HG02870 (cell line): ENCODE measurements around the gene MTA1.

Experiments used
- ATAC-seq: cut with Tn5 transposase; IDR thresholded peaks from one replicate; pipeline ENCODE4 v1.9.1; 2021; ENCODE audit warnings: mild to moderate bottlenecking, moderate library complexity; ENCODE audit not compliant: unreplicated experiment

MTA1 gene

DNA sequence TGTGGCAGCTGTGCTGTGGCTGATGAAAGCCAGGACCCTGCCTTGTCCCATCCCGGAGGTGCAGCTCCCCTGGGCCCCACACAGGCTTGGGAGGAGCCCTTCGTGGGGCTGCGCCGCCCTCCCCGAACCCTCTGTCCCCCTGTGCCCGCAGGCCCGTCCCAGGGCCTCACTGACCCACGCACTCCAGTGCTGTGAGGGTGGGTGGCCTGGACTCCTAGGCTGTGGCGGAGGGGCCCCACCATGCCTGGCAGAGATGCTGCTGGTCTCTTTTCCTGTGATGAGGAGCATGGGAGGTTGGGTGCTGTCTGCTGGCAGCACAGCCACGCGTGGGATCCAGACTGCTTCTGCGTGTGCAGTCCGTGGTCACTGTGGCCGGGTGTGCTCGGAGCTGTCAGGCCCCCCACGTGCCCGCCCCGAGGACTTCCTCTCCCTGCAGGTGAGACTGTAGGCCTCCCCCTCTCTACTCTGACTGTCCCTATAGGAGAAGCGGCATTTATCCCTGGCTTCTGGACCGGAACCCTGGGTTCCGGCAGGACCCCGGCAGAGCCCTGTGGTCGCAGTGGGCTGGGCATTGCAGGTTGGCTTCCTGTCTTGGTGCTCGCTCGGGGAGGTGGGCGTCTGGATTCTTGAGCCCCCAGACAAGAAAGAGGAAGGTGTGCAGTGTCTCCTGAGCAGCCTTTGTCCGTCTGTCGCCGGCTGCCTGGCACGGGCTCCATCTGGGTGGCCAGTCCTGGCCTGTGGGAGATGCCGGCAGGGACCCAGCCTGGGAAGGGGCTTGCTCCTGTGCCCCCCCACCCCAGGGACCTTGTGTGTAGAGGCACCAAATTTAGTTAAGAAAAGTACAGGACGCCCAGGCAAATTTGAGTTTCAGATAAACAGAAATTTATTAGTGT, 2.3 kb downstream of the MTA1 start:
- ATAC-seq = no peak

DNA sequence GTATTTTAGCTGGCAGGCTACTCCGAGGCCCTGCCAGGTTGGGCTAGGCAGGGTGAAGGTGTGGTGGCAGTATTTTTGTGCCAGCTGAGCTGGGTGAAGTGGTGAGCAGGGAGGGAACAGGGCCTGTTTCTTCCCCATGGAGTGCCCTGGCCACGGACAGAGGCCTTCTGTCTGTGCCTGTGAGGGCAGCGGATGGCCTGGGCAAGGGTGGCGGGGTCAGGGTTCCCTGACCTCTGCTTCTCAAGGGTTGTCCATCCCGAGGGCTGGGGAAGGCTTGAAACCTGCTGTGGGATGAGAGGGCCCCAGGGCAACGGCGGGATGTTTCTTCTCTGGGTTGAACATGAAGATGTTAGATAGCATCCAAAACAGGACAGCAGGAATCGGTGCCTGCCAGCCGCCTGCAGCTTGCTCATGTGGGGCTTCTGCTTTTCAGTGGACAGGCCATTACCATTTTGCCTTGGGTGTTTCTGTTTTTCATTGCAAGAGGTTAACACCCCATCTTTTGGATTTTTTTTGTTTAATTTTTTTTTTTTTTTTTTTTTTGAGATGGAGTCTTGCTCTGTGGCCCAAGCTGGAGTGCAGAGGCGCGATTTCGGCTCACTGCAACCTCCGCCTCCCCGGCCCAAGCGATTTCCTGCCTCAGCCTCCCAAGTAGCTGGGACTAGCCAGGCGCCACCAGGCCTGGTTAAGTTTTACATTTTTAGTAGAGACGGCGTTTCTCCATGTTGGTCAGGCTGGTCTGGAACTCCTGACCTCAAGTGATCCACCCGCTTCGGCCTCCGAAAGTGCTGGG, 3.3 kb downstream of the MTA1 start:
- ATAC-seq = no peak

DNA sequence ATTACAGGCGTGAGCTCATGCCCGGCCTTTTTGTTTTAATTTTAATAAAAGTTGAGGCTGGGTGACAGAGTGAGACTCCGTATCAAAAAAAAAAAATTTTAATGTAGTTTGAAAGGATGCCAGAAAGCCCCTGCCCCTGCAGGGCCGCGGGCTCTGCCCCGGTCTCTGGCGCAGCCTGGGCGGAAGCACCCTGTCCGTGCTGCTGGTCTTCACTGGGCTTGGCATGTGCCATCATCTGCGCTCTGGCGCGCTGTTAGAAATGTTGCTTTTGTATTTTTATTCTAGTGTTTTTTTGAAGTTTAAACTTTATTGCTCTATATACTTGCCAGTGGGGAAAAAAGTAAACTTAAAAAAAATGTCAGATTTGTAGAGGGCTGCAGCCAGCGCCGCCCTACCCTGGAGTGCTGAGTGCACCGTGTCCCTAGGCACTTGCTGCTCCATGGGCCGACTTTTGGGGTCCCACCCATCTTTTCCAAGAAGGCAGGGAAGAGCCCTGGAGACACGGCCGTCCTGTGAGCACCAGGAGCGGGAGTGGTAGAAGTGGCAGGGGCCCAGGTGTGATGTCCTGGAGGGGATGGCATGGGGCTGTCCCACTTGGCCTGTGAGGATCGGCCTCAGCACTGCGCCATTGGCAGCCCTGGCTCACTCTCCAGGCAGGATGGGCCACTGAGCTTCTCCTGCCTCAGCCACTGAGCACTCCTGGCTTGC, 4.0 kb downstream of the MTA1 start:
- no peak for ATAC-seq

DNA sequence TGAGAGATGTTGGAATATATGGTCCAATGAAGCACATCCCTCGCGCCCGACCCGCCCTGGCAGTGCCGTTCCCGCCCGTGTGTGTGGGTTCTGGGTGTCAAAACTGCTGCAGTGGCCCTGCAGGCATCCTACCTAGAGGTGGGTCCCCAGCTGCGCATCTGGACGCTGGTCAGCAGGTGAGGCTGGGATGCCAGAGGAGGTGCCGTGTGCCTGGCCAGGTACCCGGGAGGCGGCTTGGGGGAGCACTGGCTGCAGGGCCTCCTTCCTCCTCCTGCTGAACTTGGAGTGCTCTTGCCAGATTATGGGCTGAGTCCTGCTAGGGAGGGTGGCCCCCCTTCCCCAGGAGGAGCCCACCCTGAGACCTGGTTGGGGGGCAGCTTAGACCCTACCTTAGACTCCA, 5.2 kb downstream of the MTA1 start:
- ATAC-seq = no peak

DNA sequence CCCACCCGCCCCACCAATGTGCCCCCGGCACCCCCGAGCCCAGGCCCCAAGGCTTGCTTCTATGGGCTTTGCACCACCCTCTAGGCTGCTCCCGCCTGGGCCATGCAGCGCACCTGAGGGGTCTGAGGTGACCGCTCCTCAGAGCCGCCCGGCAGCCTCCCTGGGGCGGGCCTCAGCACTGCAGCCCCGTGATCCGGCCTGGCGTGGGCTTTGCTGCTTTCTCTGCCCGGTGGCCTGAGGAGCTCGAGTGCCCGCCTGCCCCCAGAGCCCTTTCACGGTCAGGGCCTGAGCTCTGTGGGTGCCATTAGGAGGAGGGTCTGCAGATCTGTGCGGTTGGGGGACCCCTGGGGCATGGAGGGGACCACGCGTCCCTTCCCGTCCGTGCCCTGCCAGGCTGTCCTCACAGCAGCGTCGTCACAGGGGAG, 6.2 kb downstream of the MTA1 start:
- ATAC-seq = no peak

DNA sequence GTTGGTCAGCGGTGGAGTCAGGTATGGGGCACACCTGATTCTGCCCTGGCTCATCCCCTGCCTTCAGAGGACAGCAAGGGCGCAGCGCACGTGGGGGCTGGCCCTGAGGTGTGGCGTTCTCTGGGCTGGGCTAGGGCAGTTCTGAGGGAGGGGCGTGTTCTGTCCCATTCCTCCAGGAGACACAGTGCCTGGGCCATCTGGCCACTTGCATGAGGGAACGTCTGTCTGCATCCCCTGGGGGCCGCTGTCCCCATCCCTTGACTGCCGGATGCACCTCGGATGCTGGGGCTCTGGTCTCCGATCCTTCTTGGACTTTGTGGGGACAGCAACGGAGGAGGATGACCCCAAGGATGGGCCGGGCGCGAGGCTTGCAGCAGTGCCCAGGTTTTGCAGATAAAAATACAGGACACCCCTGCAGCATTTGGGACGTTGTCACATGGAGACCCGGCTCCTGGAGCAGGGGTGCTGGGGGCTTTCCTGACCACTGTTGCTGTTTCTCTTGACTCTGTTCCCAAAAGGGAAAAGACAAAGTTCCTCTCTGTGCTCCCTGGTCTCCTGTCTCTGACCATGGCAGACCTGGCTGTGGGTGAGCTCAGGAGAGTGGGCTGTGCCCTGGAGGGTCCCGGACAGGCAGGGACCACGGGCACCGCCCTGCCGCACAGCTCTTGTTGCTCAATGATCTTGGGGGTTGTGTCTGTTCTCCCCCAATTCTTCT, 6.9 kb downstream of the MTA1 start:
- no peak for ATAC-seq

DNA sequence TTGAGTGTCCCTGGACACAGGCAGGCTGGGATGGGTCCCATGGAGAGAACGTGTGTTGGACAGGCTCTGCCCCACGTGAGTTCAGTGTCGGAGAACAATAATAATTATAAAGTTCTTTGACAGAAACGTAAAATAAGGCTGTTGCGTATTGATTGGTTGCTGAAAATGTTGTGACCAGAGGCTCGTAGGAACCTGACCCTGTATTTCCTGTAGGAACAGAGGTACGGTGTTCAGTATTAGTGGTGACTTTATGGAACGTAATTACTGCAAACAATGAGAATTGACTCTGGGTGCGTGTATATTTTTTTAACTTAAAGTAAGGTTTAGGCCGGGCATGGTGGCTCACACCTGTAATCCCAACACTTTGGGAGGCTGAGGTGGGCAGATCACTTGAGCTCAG, 7.8 kb downstream of the MTA1 start:
- ATAC-seq = no peak

DNA sequence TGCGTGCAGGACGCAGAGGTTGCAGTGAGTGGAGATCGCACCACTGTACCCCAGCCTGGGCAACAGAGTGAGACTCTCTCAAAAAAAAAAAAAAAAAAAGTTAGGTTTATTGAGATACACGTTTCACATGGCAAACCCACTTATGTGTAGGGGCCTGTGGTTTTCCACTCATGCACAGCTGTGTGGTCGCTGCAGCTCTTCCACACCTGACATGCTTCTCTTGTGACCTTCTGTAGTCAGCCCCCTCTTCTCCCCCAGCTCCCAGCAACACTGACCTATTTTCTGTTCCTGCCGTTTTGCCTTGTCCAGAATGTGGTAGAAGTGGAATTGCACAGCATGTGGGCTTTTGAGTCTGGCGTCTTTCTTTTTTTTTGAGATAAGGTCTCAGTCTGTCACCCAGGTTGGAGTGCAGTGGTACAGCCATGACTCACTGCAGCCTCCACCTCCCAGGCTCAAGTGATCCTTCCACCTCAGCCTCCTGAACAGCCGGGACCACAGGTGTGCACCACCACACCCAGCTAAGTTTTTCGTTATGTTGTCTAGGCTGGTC, 8.4 kb downstream of the MTA1 start:
- ATAC-seq = no peak

DNA sequence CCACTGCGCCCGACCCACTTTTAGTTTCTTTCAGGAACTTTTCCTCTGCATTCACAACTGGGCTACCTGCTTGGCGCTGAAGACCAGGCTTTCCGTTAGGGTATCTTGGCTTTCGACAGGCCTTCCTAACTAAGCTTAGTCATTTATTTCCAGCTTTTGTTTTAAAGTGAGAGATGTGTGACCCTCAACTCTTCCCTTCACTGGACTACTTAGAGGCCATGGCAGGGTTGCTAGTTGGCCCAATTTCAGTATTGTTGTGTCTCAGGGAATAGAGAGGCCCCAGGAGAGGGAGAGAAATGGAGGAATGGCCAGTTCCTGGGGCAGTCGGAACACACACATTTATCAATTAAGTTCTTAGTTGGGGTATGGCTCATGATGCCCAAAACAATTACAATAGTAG, 10.4 kb downstream of the MTA1 start:
- ATAC-seq = no peak

DNA sequence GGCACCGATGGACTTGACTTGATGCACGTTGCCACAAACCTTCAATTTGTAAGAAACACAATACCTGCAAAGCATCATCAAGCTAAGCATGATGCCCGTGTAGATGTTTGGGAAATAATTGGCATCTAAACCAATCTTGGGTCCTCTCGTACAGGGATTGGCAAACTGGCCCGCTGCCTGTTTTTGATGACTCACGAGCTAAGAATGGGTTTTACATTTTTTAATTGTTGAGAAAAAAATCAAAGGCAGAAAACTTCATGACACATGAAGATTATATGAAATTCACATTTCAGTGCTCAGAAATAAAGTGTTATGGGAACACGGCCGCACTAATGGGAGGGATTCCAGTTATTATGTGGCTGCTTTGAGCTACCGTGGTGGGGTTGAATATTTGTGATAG, 10.9 kb downstream of the MTA1 start:
- no peak for ATAC-seq

DNA sequence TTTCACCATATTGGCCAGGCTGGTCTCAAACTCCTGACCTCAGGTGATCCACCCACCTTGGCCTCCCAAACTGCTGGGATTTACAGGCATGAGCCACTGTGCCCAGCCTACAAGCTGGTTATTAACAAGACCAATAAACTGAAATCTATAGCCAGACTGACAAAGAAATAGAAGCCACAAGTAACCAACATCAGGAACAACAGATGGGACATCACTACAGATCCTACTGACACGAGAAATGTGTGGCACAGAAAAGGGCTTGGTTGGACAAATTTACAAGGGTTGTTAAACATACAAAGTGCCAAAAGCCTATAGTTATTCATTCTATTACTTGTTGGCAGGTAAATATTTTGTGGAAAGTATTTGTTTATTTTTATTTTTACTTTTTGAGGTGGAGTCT, 11.6 kb downstream of the MTA1 start:
- no peak for ATAC-seq

DNA sequence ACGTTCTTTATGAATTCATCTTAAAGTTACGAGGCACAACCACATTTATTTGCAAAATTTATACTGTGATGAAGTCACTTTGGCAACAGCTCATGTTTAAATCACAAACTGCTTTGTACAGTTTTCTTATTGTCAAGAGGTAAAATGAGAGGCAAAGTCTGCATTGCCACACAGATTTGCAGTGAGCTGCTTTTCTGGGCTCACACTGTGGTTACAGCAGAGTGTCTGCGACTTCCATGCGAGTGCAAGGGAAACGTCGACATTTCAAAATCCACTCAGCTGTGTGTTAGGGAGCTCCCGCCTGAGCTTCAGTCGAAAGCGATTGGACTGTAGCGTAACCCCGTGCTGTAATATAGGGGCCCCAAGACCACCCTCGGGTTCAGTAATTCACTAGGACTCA, 13.0 kb downstream of the MTA1 start:
- no peak for ATAC-seq

DNA sequence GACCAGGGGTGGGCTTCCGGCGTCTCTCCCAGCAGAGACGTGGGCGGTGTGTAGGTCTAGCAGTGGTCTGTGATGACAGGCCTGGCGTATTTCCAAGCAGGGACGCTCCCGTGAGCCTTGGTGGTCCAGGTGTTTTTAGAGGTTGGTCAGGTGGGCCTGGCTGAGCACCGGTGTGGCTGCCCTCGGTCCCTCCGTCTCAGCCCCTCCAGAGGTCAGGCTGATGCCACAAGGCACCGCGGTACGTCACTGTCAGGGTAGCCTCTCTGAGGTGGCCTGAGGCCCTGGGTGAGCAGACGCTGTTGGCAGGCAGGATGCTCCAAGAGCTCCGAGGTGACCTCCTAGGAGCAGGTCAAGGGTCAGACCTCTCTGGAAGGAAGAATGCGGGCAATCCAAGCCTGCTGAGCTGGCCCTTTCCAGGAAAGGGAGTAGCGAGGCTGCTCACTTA, 13.6 kb downstream of the MTA1 start:
- no peak for ATAC-seq

DNA sequence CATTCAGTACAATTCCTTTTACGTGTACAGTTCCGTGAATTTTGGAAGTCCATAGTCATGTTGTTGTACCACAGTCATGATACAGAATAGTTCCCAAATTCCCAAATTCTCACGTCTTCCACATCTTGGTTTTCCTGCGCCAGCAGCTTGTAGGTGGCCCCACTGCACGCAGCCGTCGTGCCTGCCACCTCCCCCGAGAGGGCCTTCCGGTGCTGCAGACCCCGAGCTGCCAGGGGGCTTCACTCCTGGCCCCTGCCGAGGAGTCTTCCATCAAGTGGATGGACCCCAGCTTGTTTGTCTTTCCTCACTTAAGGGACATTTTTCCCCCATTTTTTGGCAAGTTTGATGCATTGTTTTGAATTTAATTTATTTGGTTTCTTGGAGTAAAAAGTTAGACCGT, 16.8 kb downstream of the MTA1 start:
- no peak for ATAC-seq

DNA sequence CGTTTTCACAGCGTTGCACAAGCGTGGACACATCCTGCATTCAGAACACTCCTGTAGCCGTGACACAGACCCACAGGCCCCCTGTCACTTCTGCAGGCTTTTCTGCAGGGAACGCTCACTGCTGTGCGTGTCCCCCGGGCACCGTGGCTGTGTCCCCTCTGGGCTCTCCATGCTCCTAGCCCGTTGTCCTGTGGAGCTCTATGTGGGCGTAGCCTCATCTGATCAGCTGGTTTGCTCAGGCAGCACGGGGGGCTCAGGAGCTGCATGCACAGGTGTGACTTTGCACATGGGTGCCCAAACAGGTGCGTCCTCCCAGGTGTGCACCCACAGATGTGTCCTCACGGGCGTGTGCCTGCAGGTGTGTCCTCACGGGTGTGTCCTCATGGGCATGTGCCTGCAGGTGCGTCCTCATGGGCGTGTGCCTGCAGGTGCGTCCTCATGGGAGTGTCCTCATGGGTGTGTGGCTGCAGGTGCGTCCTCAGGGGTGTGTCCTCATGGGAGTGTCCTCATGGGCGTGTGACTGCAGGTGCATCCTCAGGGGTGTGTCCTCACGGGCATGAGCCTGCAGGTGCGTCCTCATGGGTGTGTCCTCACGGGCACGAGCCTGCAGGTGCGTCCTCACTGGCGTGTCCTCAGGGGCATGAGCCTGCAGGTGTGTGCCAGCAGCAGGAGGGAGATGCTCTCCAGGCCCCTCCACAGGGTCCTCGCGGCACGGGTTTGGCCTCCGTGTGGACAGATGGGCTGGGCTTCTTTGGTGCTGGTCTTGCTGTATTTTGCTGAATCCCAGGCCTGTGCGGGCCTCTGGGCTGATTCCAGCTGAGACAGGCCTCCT, 17.5 kb downstream of the MTA1 start:
- no peak for ATAC-seq

DNA sequence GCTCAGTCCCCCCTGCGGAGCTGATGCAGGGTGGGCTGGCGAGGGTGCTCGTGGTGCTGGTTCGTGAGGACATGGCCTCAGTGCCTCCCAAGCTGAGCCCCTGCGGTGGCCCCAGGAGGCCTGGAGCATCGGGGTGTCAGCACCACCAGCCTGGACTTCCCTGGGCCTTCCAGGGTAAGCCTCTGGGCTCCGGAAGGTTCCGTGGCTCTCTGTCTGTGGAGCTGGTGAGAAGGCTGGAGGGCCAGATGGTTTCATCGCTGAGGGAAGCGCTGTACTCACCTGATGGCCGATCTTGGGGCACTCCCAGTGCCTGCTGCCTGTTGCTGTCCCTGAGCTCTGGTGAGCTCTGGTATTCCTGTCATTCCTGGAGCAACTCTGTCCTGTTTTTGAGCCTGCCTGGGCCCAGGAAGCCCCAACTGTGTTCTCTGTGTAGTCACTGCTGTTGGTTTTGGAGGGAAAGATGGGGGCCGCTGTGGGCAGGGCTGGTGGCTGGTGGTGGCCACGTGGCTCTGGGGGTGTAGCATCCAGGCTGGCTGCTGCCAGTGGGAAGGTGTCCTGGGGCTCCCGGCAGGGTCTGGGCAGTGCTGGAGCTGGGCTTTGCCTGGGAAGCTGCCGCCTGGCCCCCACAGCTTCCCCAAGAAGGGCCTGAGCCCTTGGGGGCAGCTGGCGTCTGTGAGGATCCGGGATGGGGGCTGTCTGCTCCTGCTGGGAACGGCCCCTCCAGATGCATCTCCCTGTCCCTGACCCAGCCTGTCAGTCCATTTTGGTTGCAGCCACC, 18.3 kb downstream of the MTA1 start:
- no peak for ATAC-seq

DNA sequence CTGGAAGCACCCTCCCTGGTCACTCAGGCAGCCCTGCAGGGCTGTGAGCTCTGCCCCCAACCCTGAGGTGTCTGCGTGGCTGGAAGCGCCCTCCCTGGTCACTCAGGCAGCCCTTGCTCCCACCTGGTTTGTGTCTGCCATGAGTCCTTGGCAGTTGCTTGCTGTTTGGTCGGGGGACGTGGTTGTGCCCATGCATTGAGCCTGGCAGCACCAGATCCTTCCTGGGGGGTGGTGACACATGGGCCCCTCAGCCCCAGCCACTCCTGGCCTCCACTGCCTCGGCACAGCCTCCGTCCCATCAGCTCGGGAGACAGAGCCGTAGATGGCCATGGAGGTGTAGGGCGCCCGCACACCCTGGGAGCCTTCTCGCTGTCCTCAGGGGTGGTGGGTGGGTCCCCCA, 19.6 kb downstream of the MTA1 start:
- no peak for ATAC-seq

DNA sequence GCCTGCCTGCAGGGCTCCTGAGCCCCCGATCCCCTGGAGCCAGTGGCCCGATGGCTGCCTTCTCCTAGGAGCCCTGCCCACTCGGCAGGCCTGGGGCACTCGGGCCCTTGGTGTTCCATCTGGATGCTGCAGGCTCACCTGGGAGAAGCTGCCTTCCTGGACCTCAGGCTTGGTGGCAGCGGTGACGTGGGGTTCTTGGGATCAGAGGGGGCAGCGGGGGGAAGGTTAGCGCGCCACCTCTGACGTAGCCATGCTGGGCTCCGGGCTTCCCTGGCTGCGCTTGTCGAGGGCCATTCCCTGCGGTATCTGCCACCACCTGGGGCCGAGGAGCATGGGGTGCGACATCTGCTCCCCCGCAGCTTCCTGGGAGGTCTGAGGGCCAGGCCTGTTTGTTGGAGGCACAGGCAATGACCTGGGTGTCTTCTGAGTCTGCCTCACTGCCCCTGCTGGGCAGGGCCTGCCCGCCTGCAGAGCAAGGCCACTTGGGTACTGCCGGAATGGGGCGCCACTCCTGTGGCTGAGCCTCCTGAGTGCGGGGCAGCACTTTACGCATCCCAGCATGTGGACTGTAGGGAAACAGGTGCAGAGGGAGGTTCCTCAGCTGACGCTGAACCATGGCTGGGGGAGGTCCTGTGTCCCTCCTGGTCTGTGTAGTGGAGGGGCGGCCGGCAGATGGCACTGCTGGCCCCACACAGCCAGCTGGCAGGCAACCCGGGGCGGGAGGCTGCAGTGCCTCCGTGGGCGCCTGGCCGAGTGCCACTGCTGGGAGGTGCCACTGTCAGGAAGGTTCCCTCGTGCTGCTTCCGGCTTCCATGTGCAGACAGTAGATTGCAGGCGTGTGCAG, 20.3 kb downstream of the MTA1 start:
- no peak for ATAC-seq
